Measurements from ENCODE around the gene LRTM2. TPM values are rescaled to one million over a fixed set of nuclear protein-coding genes. Genes with fewer than 3 reads are reported as not detected.

The LRTM2 gene
- total RNA-seq, 2 experiments from 2014 or later, result not detected

GRCh38 chr12:1859643-1860042 is 39.3 kb downstream of the LRTM2 start:
- Histone ChIP-seq H3K9me3 (ENCODE audit: low read length) (no peaks in the 10 kb centered on the region), H3K4me1 (ENCODE audit: insufficient read depth, low read length, poor library complexity, severe bottlenecking) (no peaks in the 10 kb centered on the region), H3K4me3 (ENCODE audit: low read depth, low read length, poor library complexity, severe bottlenecking) (no peak overlapping the region), H2AFZ (ENCODE audit: low read length) (no peak overlapping the region), H3K79me2 (ENCODE audit: insufficient read depth, low read depth, low read length) (no peaks in the 10 kb centered on the region), H3K4me2 (ENCODE audit: low read length) (no peak overlapping the region), H3K27ac (ENCODE audit: low read depth, low read length, poor library complexity, severe bottlenecking) (no peak overlapping the region), H3K36me3 (ENCODE audit: insufficient read depth, low read length) (no peaks in the 10 kb centered on the region), H4K20me1 (ENCODE audit: insufficient read depth, low read length) (no peaks in the 10 kb centered on the region), H3K9me2 (ENCODE audit: insufficient read depth, low read length) (no peaks in the 10 kb centered on the region)
- DNase-seq (ENCODE audit: low spot score), result no peak
- ChIA-PET POLR2A (no interaction called here), CTCF (ENCODE audit: unreplicated experiment) (interaction anchor here (0.6 kb wide), 1 partner anchor 28 kb away, joined by 3 read pairs; no protein-coding TSS in a partner anchor)
- no TSS peak for BruUV-seq (replicated peaks)
- TF ChIP-seq CTCF (conservative IDR thresholded peaks at IDR 0.05; ENCODE audit: low read length), result no peak
- no peak for TF ChIP-seq EZH2phosphoT487 (IDR thresholded peaks at IDR 0.05; ENCODE audit: borderline replicate concordance, low read depth, low read length)
- intact Hi-C loops (cut with micrococcal nuclease; ENCODE audit: unreplicated experiment), result no loop called here

- intact Hi-C loops (cut with micrococcal nuclease; ENCODE audit: unreplicated experiment), result no loop called here
- no peaks in the 10 kb centered on the region for H3K36me3 ChIP-seq (ENCODE audit: insufficient read depth, low read length)
- no peaks in the 10 kb centered on the region for H3K9me2 ChIP-seq (ENCODE audit: insufficient read depth, low read length)
- H3K4me1 ChIP-seq (ENCODE audit: insufficient read depth, low read length, poor library complexity, severe bottlenecking), result no peaks in the 10 kb centered on the region
- DNase-seq (ENCODE audit: low spot score), result no peak
- no peak overlapping the region for H3K4me3 ChIP-seq (ENCODE audit: low read depth, low read length, poor library complexity, severe bottlenecking)
- POLR2A ChIA-PET, result no interaction called here
- H3K79me2 ChIP-seq (ENCODE audit: insufficient read depth, low read depth, low read length), result no peaks in the 10 kb centered on the region
- H4K20me1 ChIP-seq (ENCODE audit: insufficient read depth, low read length), result no peaks in the 10 kb centered on the region
- H2AFZ ChIP-seq (ENCODE audit: low read length), result no peak overlapping the region
- no peak overlapping the region for H3K27ac ChIP-seq (ENCODE audit: low read depth, low read length, poor library complexity, severe bottlenecking)
- TF ChIP-seq EZH2phosphoT487 (IDR thresholded peaks at IDR 0.05; ENCODE audit: borderline replicate concordance, low read depth, low read length), result no peak
- TF ChIP-seq CTCF (conservative IDR thresholded peaks at IDR 0.05; ENCODE audit: low read length), result no peak
- BruUV-seq (replicated peaks), result no TSS peak
- CTCF ChIA-PET (ENCODE audit: unreplicated experiment), result no interaction called here
- H3K4me2 ChIP-seq (ENCODE audit: low read length), result no peak overlapping the region
- H3K9me3 ChIP-seq (ENCODE audit: low read length), result no peaks in the 10 kb centered on the region
Measured at GRCh38 chr12:1862973-1863372, 42.6 kb downstream of the LRTM2 start.

- Histone ChIP-seq H3K9me2 (ENCODE audit: insufficient read depth, low read length) (no peaks in the 10 kb centered on the region), H3K36me3 (ENCODE audit: insufficient read depth, low read length) (no peaks in the 10 kb centered on the region), H3K4me2 (ENCODE audit: low read length) (no peak overlapping the region), H4K20me1 (ENCODE audit: insufficient read depth, low read length) (no peaks in the 10 kb centered on the region), H2AFZ (ENCODE audit: low read length) (no peak overlapping the region), H3K4me3 (ENCODE audit: low read depth, low read length, poor library complexity, severe bottlenecking) (no peak overlapping the region), H3K79me2 (ENCODE audit: insufficient read depth, low read depth, low read length) (no peaks in the 10 kb centered on the region), H3K4me1 (ENCODE audit: insufficient read depth, low read length, poor library complexity, severe bottlenecking) (no peaks in the 10 kb centered on the region), H3K9me3 (ENCODE audit: low read length) (no peaks in the 10 kb centered on the region), H3K27ac (ENCODE audit: low read depth, low read length, poor library complexity, severe bottlenecking) (no peak overlapping the region)
- BruUV-seq (replicated peaks), result no TSS peak
- no peak for DNase-seq (ENCODE audit: low spot score)
- no peak for TF ChIP-seq CTCF (conservative IDR thresholded peaks at IDR 0.05; ENCODE audit: low read length)
- POLR2A ChIA-PET, result no interaction called here
- CTCF ChIA-PET (ENCODE audit: unreplicated experiment), result no interaction called here
- intact Hi-C loops (cut with micrococcal nuclease; ENCODE audit: unreplicated experiment), result no loop called here
Measured at GRCh38 chr12:1863823-1864222, 43.5 kb downstream of the LRTM2 start.
